Fibroblast of pulmonary artery (primary cell): ENCODE results near the gene ABLIM2.

Experiments used
- DNase-seq: peaks from one replicate; pipeline ENCODE4 v3.0.0-alpha.2; 2010; ENCODE audit warnings: low read depth
- H3K4me3 ChIP-seq: replicated peaks from 2 replicates; pipeline ENCODE4 v1.5.1; 2011; ENCODE audit warnings: low read depth, mild to moderate bottlenecking, control low read depth, low read length, moderate library complexity
- TF ChIP-seq, protein P1 (sequence below): IDR thresholded peaks from 2 replicates; pipeline ENCODE4 v1.5.1; 2011; ENCODE audit warnings: mild to moderate bottlenecking, control low read depth, low read length, inconsistent platforms; ENCODE audit errors: missing control alignments

Gene ABLIM2

DNA sequence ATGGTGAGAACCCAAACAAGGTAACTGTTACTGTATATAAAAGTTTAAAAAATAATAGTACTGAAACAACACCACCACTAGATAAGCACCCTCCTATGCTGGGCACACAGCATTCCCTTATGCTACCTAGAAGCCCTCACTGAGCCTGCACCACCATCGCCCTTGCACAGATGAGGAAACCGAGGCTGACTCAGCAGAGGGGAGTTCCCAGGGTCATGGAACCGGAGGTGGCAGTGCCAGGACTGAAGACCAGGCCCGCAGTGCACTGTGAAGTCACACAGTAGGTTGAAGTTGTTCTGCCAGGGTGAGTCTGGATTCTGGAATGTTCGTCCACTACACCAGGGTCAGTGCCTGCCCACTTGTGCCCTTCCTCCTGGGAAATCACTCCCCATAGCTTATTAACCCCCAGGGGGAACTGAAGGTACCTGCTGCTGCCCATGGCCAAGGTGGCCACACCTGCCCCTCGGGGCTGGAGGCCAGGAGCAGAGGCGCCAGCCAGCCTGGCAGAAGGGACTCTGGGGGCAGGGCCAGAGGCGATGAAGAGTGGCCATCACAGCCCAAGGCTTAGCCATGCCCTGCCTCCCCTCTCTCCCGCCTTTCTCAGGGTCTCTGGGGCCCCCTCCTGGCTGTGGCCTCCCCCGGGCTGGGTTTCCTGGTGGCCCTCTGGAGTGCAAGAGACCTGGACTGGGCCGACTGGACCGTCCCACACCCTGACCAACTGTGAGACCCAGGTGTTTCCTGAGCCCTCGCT, 15.1 kb upstream of the ABLIM2 start:
- H3K4me3 ChIP-seq = no peak overlapping the region
- no peak for DNase-seq
- TF ChIP-seq, protein P1, sequence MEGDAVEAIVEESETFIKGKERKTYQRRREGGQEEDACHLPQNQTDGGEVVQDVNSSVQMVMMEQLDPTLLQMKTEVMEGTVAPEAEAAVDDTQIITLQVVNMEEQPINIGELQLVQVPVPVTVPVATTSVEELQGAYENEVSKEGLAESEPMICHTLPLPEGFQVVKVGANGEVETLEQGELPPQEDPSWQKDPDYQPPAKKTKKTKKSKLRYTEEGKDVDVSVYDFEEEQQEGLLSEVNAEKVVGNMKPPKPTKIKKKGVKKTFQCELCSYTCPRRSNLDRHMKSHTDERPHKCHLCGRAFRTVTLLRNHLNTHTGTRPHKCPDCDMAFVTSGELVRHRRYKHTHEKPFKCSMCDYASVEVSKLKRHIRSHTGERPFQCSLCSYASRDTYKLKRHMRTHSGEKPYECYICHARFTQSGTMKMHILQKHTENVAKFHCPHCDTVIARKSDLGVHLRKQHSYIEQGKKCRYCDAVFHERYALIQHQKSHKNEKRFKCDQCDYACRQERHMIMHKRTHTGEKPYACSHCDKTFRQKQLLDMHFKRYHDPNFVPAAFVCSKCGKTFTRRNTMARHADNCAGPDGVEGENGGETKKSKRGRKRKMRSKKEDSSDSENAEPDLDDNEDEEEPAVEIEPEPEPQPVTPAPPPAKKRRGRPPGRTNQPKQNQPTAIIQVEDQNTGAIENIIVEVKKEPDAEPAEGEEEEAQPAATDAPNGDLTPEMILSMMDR = no peak

DNA sequence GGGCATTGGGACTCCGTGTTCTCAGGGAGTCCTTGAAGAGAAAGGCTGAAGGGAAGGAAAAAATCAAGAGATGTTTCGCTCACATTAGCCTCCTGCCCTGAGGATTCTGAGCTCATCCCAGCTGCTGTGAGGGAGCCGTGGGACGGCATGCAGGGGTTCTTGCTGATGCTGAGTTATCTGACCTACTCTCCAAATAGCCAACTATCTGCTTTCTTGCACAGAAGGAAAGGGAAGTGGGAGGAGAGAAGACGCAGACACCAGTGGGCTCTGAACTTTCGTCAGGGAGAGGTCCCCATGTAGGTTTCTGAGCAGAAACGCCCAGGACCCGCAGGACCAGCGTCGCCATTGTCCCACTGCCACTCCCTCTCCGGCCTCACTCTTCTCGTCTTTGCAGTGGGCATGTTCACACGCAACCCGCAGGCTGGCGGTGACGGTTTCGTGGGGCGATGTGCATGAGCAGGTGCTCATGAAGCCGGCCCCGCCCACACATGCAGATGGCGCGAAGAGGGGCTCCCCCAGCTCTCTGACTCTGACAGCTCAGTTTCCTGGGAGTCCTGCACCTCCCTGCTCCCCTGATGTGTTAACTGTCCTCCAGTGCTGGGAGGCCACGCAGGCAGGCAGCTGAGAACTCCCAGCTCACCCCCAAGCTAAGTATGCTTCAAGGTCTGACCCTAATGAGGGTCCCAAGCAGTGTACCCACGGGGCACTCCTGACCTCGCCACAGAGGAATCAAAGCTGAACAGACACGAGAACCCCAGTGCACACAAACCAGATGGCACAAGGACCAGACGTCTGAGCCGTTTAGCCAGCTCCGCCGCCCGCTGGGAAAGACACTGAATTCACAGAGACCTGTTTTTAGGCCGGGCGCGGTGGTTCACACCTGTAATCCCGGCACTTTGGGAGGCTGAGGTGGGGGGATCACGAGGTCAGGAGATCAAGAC, 13.6 kb upstream of the ABLIM2 start:
- TF ChIP-seq, protein P1 = no peak
- DNase-seq = no peak
- no peak overlapping the region for H3K4me3 ChIP-seq

DNA sequence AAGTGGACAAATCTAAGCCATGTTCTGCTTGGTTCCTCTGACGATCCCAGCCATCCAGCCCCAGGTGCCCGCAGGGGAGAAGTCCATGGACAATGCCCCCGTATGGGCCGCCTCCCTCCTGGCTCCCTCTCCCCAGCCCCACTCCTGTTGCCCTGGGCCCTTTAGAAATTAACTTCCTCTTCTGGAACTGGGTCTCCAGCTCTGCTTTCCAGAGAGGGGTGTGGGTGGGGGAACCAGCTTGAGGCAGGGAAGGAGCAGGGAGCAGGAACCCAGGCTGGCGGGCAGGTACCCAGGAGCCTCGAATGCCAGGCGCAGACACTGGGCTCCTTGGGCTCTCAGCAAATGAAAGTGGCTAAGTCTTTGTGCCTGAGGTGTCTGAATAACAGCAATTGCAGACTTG, 12.7 kb upstream of the ABLIM2 start:
- TF ChIP-seq, protein P1 = no peak
- DNase-seq = no peak
- no peak overlapping the region for H3K4me3 ChIP-seq

DNA sequence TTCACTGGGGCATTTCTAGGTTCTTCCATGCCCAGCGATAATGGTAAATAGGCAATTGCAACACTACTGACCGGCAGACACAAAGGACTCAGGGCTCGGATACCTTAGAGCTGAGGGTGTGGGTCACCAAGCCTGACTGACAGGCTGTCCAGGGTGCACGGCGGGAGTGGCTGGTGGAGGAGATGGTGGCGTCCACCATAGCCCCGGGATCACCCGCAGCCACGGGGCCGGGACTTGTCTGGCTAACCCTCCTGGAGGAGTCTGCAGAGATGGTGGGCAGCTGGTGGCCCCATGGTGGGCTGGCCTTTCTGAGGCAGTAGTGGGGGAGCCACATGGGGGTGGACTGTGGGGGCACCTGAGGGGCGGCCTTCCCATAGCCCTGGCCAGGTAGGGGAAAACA, 11.7 kb upstream of the ABLIM2 start:
- TF ChIP-seq, protein P1 = no peak
- DNase-seq = no peak
- no peak overlapping the region for H3K4me3 ChIP-seq

DNA sequence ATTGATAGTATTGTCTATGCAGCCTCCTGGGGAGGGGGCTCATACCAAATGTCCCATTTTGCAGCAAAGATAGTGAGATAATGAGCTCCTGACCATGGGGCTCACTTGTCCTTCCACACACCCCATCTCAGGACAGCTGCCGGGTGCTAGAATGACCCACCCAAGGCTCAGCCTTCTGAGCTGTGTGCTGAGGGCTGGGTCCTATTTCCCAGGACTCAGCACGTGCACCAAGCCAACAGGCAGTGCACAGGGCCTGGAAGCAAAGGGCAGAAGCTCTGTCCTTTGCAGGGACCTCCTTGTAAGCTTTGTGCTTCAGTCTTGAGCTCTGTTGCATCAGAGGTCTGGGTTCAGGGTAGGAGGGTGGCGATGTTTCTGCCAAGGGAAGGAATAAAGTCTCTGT, 11.2 kb upstream of the ABLIM2 start:
- TF ChIP-seq, protein P1 = no peak
- no peak overlapping the region for H3K4me3 ChIP-seq
- no peak for DNase-seq

DNA sequence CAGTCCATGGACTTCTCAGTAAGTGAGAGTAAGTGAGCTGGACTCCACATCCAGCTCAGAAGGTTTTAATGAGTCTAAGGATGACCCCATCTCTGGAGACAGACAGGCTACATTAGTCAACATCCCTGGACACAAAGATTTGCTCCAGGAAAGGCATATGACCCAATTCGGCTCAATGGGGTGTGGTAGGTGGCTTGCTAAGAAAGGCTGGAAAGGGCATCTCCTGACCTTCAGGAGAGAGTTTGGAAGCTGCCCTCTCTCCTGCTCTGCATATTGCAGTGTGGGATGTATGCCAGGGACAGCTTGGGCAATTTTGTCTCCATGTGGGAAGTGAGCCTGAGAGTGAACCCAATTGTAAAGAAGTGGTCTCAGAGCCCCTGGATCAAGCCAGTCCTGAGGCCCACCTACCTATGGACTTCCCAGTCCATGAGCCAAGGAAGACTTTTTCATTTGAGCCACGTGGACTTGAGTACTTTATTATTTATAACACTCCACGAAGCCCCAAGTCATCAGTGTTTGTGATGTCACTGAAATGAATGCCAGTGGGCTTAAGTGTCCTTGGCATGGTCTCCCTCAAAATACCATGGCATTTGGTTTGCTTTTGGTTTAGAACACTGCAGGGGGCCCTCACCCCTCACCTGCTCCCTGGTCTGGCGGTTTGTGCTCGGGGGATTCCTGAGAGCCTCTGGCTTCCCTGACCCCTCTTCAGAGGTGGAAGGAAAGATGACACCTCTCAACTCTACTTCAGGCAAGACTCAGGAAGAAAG, 10.4 kb upstream of the ABLIM2 start:
- no peak overlapping the region for H3K4me3 ChIP-seq
- TF ChIP-seq, protein P1 = no peak
- no peak for DNase-seq
